GM21737 (cell line): ENCODE data around the gene MZF1.

Source experiments
- ATAC-seq: cut with Tn5 transposase; IDR thresholded peaks from one replicate; pipeline ENCODE4 v1.9.1; 2021; ENCODE audit warnings: mild to moderate bottlenecking, moderate library complexity; ENCODE audit not compliant: unreplicated experiment

Gene MZF1

GRCh38 chr19:58556622-58557220 is 16.4 kb downstream of the MZF1 start:
- no peak for ATAC-seq

GRCh38 chr19:58555920-58556621 is 17.1 kb downstream of the MZF1 start:
- no peak for ATAC-seq

- ATAC-seq, result no peak
Measured at GRCh38 chr19:58555369-58555885, 17.7 kb downstream of the MZF1 start.

- peak; percentile 30 for ATAC-seq
Measured at GRCh38 chr19:58554494-58555368, 18.4 kb downstream of the MZF1 start, which contains the start of gene CHMP2A. Gene CHMP2A (minus strand): TSS chr19:58555105. CDS start chr19:58554212, 893 bp downstream.

- no peak for ATAC-seq
Measured at GRCh38 chr19:58553799-58554493, 19.2 kb downstream of the MZF1 start.

- ATAC-seq, result no peak
Measured at GRCh38 chr19:58552655-58553054, 20.5 kb downstream of the MZF1 start.

GRCh38 chr19:58551577-58552471 is 21.3 kb downstream of the MZF1 start:
- no peak for ATAC-seq

GRCh38 chr19:58551123-58551497 is 22.0 kb downstream of the MZF1 start:
- ATAC-seq, result no peak

GRCh38 chr19:58550362-58551122 is 22.6 kb downstream of the MZF1 start:
- ATAC-seq, result no peak

- no peak for ATAC-seq
Measured at GRCh38 chr19:58549664-58550361, 23.3 kb downstream of the MZF1 start.

- ATAC-seq, result no peak
Measured at GRCh38 chr19:58548859-58549663, 24.1 kb downstream of the MZF1 start.

- no peak for ATAC-seq
Measured at GRCh38 chr19:58547323-58548312, 25.5 kb downstream of the MZF1 start.

GRCh38 chr19:58546019-58546530 is 27.1 kb downstream of the MZF1 start:
- ATAC-seq, result no peak

- no peak for ATAC-seq
Measured at GRCh38 chr19:58545286-58546018, 27.7 kb downstream of the MZF1 start.

- peak; percentile 38 for ATAC-seq
Measured at GRCh38 chr19:58544591-58545285, 28.4 kb downstream of the MZF1 start.
